Ovary (tissue), 3 donors: ENCODE results near the gene IL1R1.

ENCODE experiments used
- CTCF ChIP-seq, 3 donors: fragments of 450-650 bp in 2 of 3; fragments of 200-600 bp in 1 of 3; IDR thresholded peaks; one replicate each; pipeline versions ENCODE4 v1.5.1 to v1.8.0; 2016 to 2022; ENCODE audit warnings: antibody characterized with exemption in 3 of 3, mild to moderate bottlenecking in 1 of 3
- EP300 ChIP-seq: sonication (generic); formaldehyde crosslinking; IDR thresholded peaks from one replicate; pipeline ENCODE4 v1.6.1; 2017; ENCODE audit warnings: antibody characterized with exemption
- donor health status: DM: no; HTN: no; CAD: no.

- no peak for TF ChIP-seq EP300
- no peak for TF ChIP-seq CTCF (IDR thresholded peaks at IDR 0.05)
Measured at GRCh38 chr2:102224824-102225739, 82.5 kb downstream of the IL1R1 start.
